ENCODE results near the gene LRRFIP2.
"Not testable (repeated sequence)": the region's sequence is repeated elsewhere in the genome, so short reads cannot be mapped to it uniquely, and the experiment has no call there.

The LRRFIP2 gene

GRCh38 chr3:37125195-37126073 is 48.9 kb downstream of the LRRFIP2 start:
- H3K27ac ChIP-seq: no peak overlapping the region
- TF ChIP-seq CTCF (conservative IDR thresholded peaks at IDR 0.05): no peak

GRCh38 chr3:37124435-37124834 is 49.9 kb downstream of the LRRFIP2 start:
- TF ChIP-seq CTCF (conservative IDR thresholded peaks at IDR 0.05): no peak
- H3K27ac ChIP-seq: no peak overlapping the region

GRCh38 chr3:37123292-37123691 is 51.1 kb downstream of the LRRFIP2 start:
- TF ChIP-seq CTCF (conservative IDR thresholded peaks at IDR 0.05): no peak
- no peak overlapping the region for H3K27ac ChIP-seq

GRCh38 chr3:37122069-37122468 is 52.3 kb downstream of the LRRFIP2 start:
- not testable (repeated sequence) for H3K27ac ChIP-seq

- no peak for TF ChIP-seq CTCF (conservative IDR thresholded peaks at IDR 0.05)
- H3K27ac ChIP-seq: no peak overlapping the region
Measured at GRCh38 chr3:37118163-37118562, 56.2 kb downstream of the LRRFIP2 start.

GRCh38 chr3:37117548-37117947 is 56.8 kb downstream of the LRRFIP2 start:
- no peak for TF ChIP-seq CTCF (conservative IDR thresholded peaks at IDR 0.05)
- no peak overlapping the region for H3K27ac ChIP-seq

GRCh38 chr3:37116998-37117397 is 57.4 kb downstream of the LRRFIP2 start:
- H3K27ac ChIP-seq: no peak overlapping the region
- no peak for TF ChIP-seq CTCF (conservative IDR thresholded peaks at IDR 0.05)

GRCh38 chr3:37115446-37115845 is 58.9 kb downstream of the LRRFIP2 start:
- no peak overlapping the region for H3K27ac ChIP-seq
- no peak for TF ChIP-seq CTCF (conservative IDR thresholded peaks at IDR 0.05)
